H9 (cell line): Measurements from ENCODE around the gene SPDL1. TPM values are rescaled to one million over a fixed set of nuclear protein-coding genes. Genes with fewer than 3 reads are reported as not detected.
A peak's percentile ranks its signal among the peaks of the same experiment; 100 is the strongest.

Experiments
- DNase-seq: peaks from one replicate; pipeline ENCODE4 v3.0.0-alpha.2; 2017
- H2AFZ ChIP-seq: one replicate; pipeline ENCODE4 v1.6.1; 2013; ENCODE audit warnings: mild to moderate bottlenecking, low read length, control low read depth, moderate library complexity
- H2AK5ac ChIP-seq: 2 replicates; pipeline ENCODE4 v1.6.1; 2013; ENCODE audit warnings: low read length, control low read depth, mixed read lengths; ENCODE audit not compliant: insufficient read length
- H2BK120ac ChIP-seq: one replicate; pipeline ENCODE4 v1.6.1; 2013; ENCODE audit warnings: low read depth, mild to moderate bottlenecking, low read length, control low read depth, inconsistent platforms; ENCODE audit not compliant: poor library complexity, severe bottlenecking
- H2BK12ac ChIP-seq: 2 replicates; pipeline ENCODE4 v1.6.1; 2013; ENCODE audit warnings: low read length, control low read depth, mixed read lengths, low read depth; ENCODE audit not compliant: insufficient read length
- H2BK15ac ChIP-seq: 2 replicates; pipeline ENCODE4 v1.6.1; 2013; ENCODE audit warnings: low read depth, low read length, control low read depth
- H2BK20ac ChIP-seq: one replicate; pipeline ENCODE4 v1.6.1; 2013; ENCODE audit warnings: low read depth, mild to moderate bottlenecking, low read length, control low read depth, inconsistent platforms; ENCODE audit not compliant: poor library complexity, severe bottlenecking
- H2BK5ac ChIP-seq: 2 replicates; pipeline ENCODE4 v1.6.1; 2013; ENCODE audit warnings: low read length, control low read depth, mixed read lengths; ENCODE audit not compliant: insufficient read length
- H3K14ac ChIP-seq: 2 replicates; pipeline ENCODE4 v1.6.1; 2013; ENCODE audit warnings: low read length, control low read depth; ENCODE audit not compliant: insufficient read depth
- H3K18ac ChIP-seq: 2 replicates; pipeline ENCODE4 v1.6.1; 2013; ENCODE audit warnings: low read depth, mild to moderate bottlenecking, mixed read lengths, low read length, control low read depth; ENCODE audit not compliant: insufficient read length
- H3K23ac ChIP-seq: 2 replicates; pipeline ENCODE4 v1.6.1; 2013; ENCODE audit warnings: low read length, control low read depth, mixed read lengths, low read depth; ENCODE audit not compliant: insufficient read length
- H3K23me2 ChIP-seq: 2 replicates; pipeline ENCODE4 v1.6.1; 2013; ENCODE audit warnings: low read depth, mild to moderate bottlenecking, mixed read lengths, low read length, control low read depth; ENCODE audit not compliant: insufficient read length, poor library complexity, severe bottlenecking
- H3K27ac ChIP-seq: 2 replicates; pipeline ENCODE4 v1.5.1; 2013; ENCODE audit warnings: low read length, control low read depth, mixed read lengths, low read depth; ENCODE audit not compliant: insufficient read length
- H3K27me3 ChIP-seq: 2 replicates; pipeline ENCODE4 v1.6.1; 2013; ENCODE audit warnings: low read length, control low read depth, inconsistent platforms; ENCODE audit not compliant: insufficient read depth
- H3K4ac ChIP-seq: 2 replicates; pipeline ENCODE4 v1.6.1; 2013; ENCODE audit warnings: low read depth, mild to moderate bottlenecking, control low read depth, inconsistent platforms, low read length, moderate library complexity
- H3K4me1 ChIP-seq: 2 replicates; pipeline ENCODE4 v1.6.1; 2013; ENCODE audit warnings: low read length, control low read depth, inconsistent platforms; ENCODE audit not compliant: insufficient read depth
- H3K4me2 ChIP-seq: 2 replicates; pipeline ENCODE4 v1.6.1; 2013; ENCODE audit warnings: low read length, control low read depth, mixed read lengths; ENCODE audit not compliant: insufficient read length, insufficient read depth
- H3K56ac ChIP-seq: 2 replicates; pipeline ENCODE4 v1.6.1; 2013; ENCODE audit warnings: low read depth, mild to moderate bottlenecking, mixed read lengths, low read length, control low read depth; ENCODE audit not compliant: insufficient read length
- H3K79me1 ChIP-seq: 2 replicates; pipeline ENCODE4 v1.6.1; 2013; ENCODE audit warnings: low read depth, mild to moderate bottlenecking, moderate library complexity, low read length, control low read depth, inconsistent platforms; ENCODE audit not compliant: insufficient read depth, poor library complexity, severe bottlenecking
- H3K79me2 ChIP-seq: 2 replicates; pipeline ENCODE4 v1.6.1; 2013; ENCODE audit warnings: low read length, control low read depth, inconsistent platforms; ENCODE audit not compliant: insufficient read depth
- H3K9ac ChIP-seq: 2 replicates; pipeline ENCODE4 v1.6.1; 2013; ENCODE audit warnings: low read length, control low read depth, mixed read lengths; ENCODE audit not compliant: insufficient read length; ENCODE audit errors: extremely low read depth
- H3K9me3 ChIP-seq: one replicate; pipeline ENCODE4 v1.6.1; 2013; ENCODE audit warnings: low read depth, low read length, inconsistent platforms; ENCODE audit not compliant: control insufficient read depth
- H3T11ph ChIP-seq: one replicate; pipeline ENCODE4 v1.6.1; 2013; ENCODE audit warnings: mild to moderate bottlenecking, low read length, control low read depth, inconsistent platforms
- H4K20me1 ChIP-seq: one replicate; pipeline ENCODE4 v1.6.1; 2013; ENCODE audit not compliant: control insufficient read depth, insufficient read length, insufficient read depth
- H4K5ac ChIP-seq: 2 replicates; pipeline ENCODE4 v1.6.1; 2013; ENCODE audit warnings: low read depth, mild to moderate bottlenecking, mixed read lengths, low read length, control low read depth; ENCODE audit not compliant: insufficient read length
- H4K8ac ChIP-seq: replicated peaks from 2 replicates; pipeline ENCODE4 v1.6.1; 2013; ENCODE audit warnings: low read length, control low read depth, mixed read lengths, low read depth; ENCODE audit not compliant: insufficient read length
- H4K91ac ChIP-seq: 2 replicates; pipeline ENCODE4 v1.6.1; 2013; ENCODE audit warnings: low read depth, mild to moderate bottlenecking, moderate library complexity, mixed read lengths, low read length, control low read depth; ENCODE audit not compliant: insufficient read length
- H3K27ac Mint-ChIP-seq, 3 experiments: 2 replicates in 2 of 3; 3 replicates in 1 of 3; pipeline ENCODE4 v1.8.0; 2020 to 2021; ENCODE audit warnings: mixed read lengths in 3 of 3, mild to moderate bottlenecking in 1 of 3, moderate library complexity in 1 of 3
- H3K27me3 Mint-ChIP-seq: 2 replicates; pipeline ENCODE4 v1.8.0; 2021; ENCODE audit warnings: low read depth, mild to moderate bottlenecking, moderate library complexity, mixed read lengths
- H3K36me3 Mint-ChIP-seq, 3 experiments: 2 replicates in 2 of 3; 3 replicates in 1 of 3; pipeline ENCODE4 v1.8.0; 2020 to 2021; ENCODE audit warnings: low read depth in 3 of 3, mixed read lengths in 3 of 3; ENCODE audit not compliant: insufficient read depth in 1 of 3
- H3K4me1 Mint-ChIP-seq, 2 experiments: 2 replicates each; pipeline ENCODE4 v1.8.0; 2020; ENCODE audit warnings: mixed read lengths in 2 of 2
- H3K4me3 Mint-ChIP-seq, 2 experiments: 2 replicates in 1 of 2; 3 replicates in 1 of 2; pipeline ENCODE4 v1.8.0; 2020 to 2021; ENCODE audit warnings: mild to moderate bottlenecking in 2 of 2, mixed read lengths in 2 of 2, moderate library complexity in 1 of 2
- H3K9me3 Mint-ChIP-seq, 2 experiments: 2 replicates in 1 of 2; 3 replicates in 1 of 2; pipeline ENCODE4 v1.8.0; 2020; ENCODE audit warnings: mild to moderate bottlenecking in 2 of 2, mixed read lengths in 2 of 2, moderate library complexity in 1 of 2
- WGBS: extraction: QIAGEN DNeasy Blood & Tissue Kit; methylation state at CpG from one replicate; pipeline ENCODE4 v1.1.7; 2013; ENCODE audit warnings: missing lambda C conversion rate, low lambda C conversion rate, mixed read lengths; ENCODE audit not compliant: insufficient read length; ENCODE audit errors: extremely low coverage; 5-methylcytosine and 5-hydroxymethylcytosine counted together
- total RNA-seq: library from RNA; stranded (reverse); gene quantifications from 2 replicates; pipeline ENCODE4 v1.2.1, GENCODE V29; 2021
- TF ChIP-seq, protein P1 (sequence below): fragments of 200-600 bp; sonication (generic); conservative IDR thresholded peaks from 3 replicates; pipeline ENCODE4 v1.8.0; 2021; ENCODE audit warnings: antibody characterized with exemption, mild to moderate bottlenecking

The SPDL1 gene
- total RNA-seq, 1 experiment from 2014 or later, result 49.4 TPM

DNA sequence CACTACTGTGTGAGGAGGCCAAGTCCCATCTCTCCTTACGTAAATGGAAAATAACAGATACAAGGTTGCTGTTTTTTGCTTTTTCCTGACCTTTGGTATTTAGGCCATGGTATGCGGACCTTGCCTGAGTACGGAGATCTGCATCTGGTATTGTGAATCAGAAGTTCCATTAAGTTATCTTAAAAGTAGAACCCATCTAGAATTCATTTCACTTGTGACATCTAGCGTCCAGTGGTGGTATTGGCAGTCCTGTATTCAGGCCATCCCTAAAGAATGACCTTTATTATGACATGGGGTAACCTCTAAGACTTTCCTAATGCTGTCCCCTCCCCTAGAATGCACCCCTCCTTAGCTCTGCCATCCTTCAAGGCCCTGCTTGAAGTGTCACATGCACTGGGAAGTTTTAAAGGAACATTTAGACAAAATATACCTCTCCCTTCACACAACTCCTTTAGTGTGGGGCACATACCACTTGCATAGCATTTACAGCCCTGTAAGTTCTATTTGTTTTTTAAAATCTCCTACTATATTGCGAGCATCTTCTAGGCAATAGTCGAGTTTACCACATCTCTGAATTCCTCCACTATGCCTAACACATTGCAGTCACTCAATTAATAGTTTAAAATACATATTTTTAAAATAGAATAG lies 1.9 kb upstream of the SPDL1 start:
- Histone ChIP-seq H4K5ac (no peak overlapping the region), H3K79me2 (peaks cover 3% of the 10 kb centered on the region; the same call in 1 of the 2 replicates), H2BK20ac (no peak overlapping the region), H2AFZ (no peak overlapping the region), H2BK120ac (no peak overlapping the region), H2BK12ac (no peak overlapping the region), H3K4me2 (no peak overlapping the region), H3K14ac (no peak overlapping the region), H3K4me1 (no peaks in the 10 kb centered on the region), H3T11ph (no peak overlapping the region), H3K18ac (no peak overlapping the region), H3K23me2 (peaks cover 8% of the 10 kb centered on the region), H3K27ac (no peak overlapping the region), H3K9ac (no peak overlapping the region), H2AK5ac (no peak overlapping the region), H4K20me1 (no peaks in the 10 kb centered on the region), H3K27me3 (no peaks in the 10 kb centered on the region), H4K8ac (no peak overlapping the region), H2BK5ac (no peak overlapping the region), H4K91ac (no peak overlapping the region), H3K4ac (no peak overlapping the region), H3K9me3 (no peaks in the 10 kb centered on the region), H3K23ac (no peak overlapping the region), H3K79me1 (peaks cover 1% of the 10 kb centered on the region), H3K56ac (no peak overlapping the region), H2BK15ac (no peak overlapping the region)
- Mint-ChIP-seq H3K36me3 (no peaks in the 10 kb centered on the region; a peak in 1 of 7 replicates), H3K27me3 (peaks cover 16% of the 10 kb centered on the region), H3K4me3 (no peak overlapping the region), H3K27ac (no peak overlapping the region), H3K9me3 (no peaks in the 10 kb centered on the region), H3K4me1 (peaks cover 12 to 14% of the 10 kb centered on the region in 2 experiments)
- WGBS, result no CpG with 5 or more reads among the region's 6 CpGs
- peak; percentile 50 for DNase-seq
- TF ChIP-seq, protein P1, sequence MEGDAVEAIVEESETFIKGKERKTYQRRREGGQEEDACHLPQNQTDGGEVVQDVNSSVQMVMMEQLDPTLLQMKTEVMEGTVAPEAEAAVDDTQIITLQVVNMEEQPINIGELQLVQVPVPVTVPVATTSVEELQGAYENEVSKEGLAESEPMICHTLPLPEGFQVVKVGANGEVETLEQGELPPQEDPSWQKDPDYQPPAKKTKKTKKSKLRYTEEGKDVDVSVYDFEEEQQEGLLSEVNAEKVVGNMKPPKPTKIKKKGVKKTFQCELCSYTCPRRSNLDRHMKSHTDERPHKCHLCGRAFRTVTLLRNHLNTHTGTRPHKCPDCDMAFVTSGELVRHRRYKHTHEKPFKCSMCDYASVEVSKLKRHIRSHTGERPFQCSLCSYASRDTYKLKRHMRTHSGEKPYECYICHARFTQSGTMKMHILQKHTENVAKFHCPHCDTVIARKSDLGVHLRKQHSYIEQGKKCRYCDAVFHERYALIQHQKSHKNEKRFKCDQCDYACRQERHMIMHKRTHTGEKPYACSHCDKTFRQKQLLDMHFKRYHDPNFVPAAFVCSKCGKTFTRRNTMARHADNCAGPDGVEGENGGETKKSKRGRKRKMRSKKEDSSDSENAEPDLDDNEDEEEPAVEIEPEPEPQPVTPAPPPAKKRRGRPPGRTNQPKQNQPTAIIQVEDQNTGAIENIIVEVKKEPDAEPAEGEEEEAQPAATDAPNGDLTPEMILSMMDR, result peak; percentile 79
